ENCODE measurements around the gene NRN1L. TPM values are rescaled to one million over a fixed set of nuclear protein-coding genes. Genes with fewer than 3 reads are reported as not detected.

Gene NRN1L
- total RNA-seq, 4 donors from 2014 or later = 4.3 to 5.6 (median 4.7) TPM; not detected in 1

- TF ChIP-seq POLR2A (IDR thresholded peaks at IDR 0.05) (no peak), EP300 (IDR thresholded peaks at IDR 0.05) (no peak), CTCF (IDR thresholded peaks at IDR 0.05) (no peak), POLR2AphosphoS5 (IDR thresholded peaks at IDR 0.05) (no peak)
- peak overlapping the region; percentile 93 for H3K27ac ChIP-seq
- no peak for DNase-seq (ENCODE audit: low spot score in 2 of 2)
- H3K4me3 ChIP-seq = peak overlapping the region; percentile 77
- H3K4me1 ChIP-seq = peaks cover 43% of the 10 kb centered on the region
- no peaks in the 10 kb centered on the region for H3K27me3 ChIP-seq
- 18% methylated on average over 14 of the region's 14 CpGs for WGBS
- no peaks in the 10 kb centered on the region for H3K36me3 ChIP-seq
- H3K9me3 ChIP-seq = no peaks in the 10 kb centered on the region
These were observed 9.2 kb downstream of the NRN1L start for GRCh38 chr16:67893743-67894399.

GRCh38 chr16:67897231-67897630, 12.5 kb downstream of the NRN1L start:
- Histone ChIP-seq H3K4me1 (peaks cover 42% of the 10 kb centered on the region), H3K27me3 (no peaks in the 10 kb centered on the region), H3K4me3 (no peak overlapping the region), H3K9me3 (no peaks in the 10 kb centered on the region), H3K36me3 (peaks cover 9% of the 10 kb centered on the region), H3K27ac (no peak overlapping the region)
- no peak for TF ChIP-seq POLR2A (IDR thresholded peaks at IDR 0.05)
- no peak for TF ChIP-seq POLR2AphosphoS5 (IDR thresholded peaks at IDR 0.05)
- no peak for TF ChIP-seq CTCF (IDR thresholded peaks at IDR 0.05)
- TF ChIP-seq EP300 (IDR thresholded peaks at IDR 0.05) = no peak
- DNase-seq (ENCODE audit: low spot score in 2 of 2) = no peak
- WGBS = 49% methylated on average over 3 of the region's 3 CpGs

GRCh38 chr16:67901734-67902133, 17.0 kb downstream of the NRN1L start:
- H3K9me3 ChIP-seq = no peaks in the 10 kb centered on the region

GRCh38 chr16:67902831-67903230, 18.1 kb downstream of the NRN1L start:
- Histone ChIP-seq H3K36me3 (peaks cover 22% of the 10 kb centered on the region), H3K4me3 (no peak overlapping the region), H3K4me1 (peaks cover 6% of the 10 kb centered on the region), H3K9me3 (no peaks in the 10 kb centered on the region), H3K27ac (no peak overlapping the region), H3K27me3 (no peaks in the 10 kb centered on the region)
- TF ChIP-seq EP300 (IDR thresholded peaks at IDR 0.05) (no peak), CTCF (IDR thresholded peaks at IDR 0.05) (no peak), POLR2AphosphoS5 (IDR thresholded peaks at IDR 0.05) (no peak), POLR2A (IDR thresholded peaks at IDR 0.05) (no peak)
- 74% methylated on average over 4 of the region's 4 CpGs for WGBS
- no peak for DNase-seq (ENCODE audit: low spot score in 2 of 2)

More at GRCh38 chr16:67901734-67902133, 17.0 kb downstream of the NRN1L start:
- Histone ChIP-seq H3K27me3 (no peaks in the 10 kb centered on the region), H3K36me3 (peaks cover 22% of the 10 kb centered on the region), H3K4me3 (no peak overlapping the region), H3K27ac (no peak overlapping the region), H3K4me1 (peaks cover 13% of the 10 kb centered on the region)
- TF ChIP-seq EP300 (IDR thresholded peaks at IDR 0.05) (no peak), POLR2A (IDR thresholded peaks at IDR 0.05) (no peak), POLR2AphosphoS5 (IDR thresholded peaks at IDR 0.05) (no peak), CTCF (IDR thresholded peaks at IDR 0.05) (no peak)
- DNase-seq (ENCODE audit: low spot score in 2 of 2) = no peak
- 100% methylated on average over 5 of the region's 5 CpGs for WGBS

GRCh38 chr16:67907397-67908180, 22.9 kb downstream of the NRN1L start:
- Histone ChIP-seq H3K4me3 (no peak overlapping the region), H3K36me3 (peaks cover 48% of the 10 kb centered on the region), H3K27me3 (no peaks in the 10 kb centered on the region), H3K9me3 (no peaks in the 10 kb centered on the region), H3K4me1 (peaks cover 9% of the 10 kb centered on the region), H3K27ac (no peak overlapping the region)
- TF ChIP-seq POLR2AphosphoS5 (IDR thresholded peaks at IDR 0.05) (no peak), CTCF (IDR thresholded peaks at IDR 0.05) (no peak), EP300 (IDR thresholded peaks at IDR 0.05) (no peak), POLR2A (IDR thresholded peaks at IDR 0.05) (no peak)
- DNase-seq (ENCODE audit: low spot score in 2 of 2) = no peak
- 90% methylated on average over 11 of the region's 11 CpGs for WGBS
